SK-N-MC (cell line): ENCODE results near the gene TMBIM4.

ENCODE experiments used
- EZH2 ChIP-seq: fragments of 200-600 bp; sonication (generic); IDR thresholded peaks from one replicate; pipeline ENCODE4 v1.6.1; 2017; ENCODE audit warnings: antibody characterized with exemption
- FOXP2 ChIP-seq: optimal IDR thresholded peaks from 2 replicates; pipeline ENCODE3; 2011; ENCODE audit warnings: mild to moderate bottlenecking, moderate library complexity; ENCODE audit not compliant: insufficient read depth; ENCODE audit errors: extremely low read length, control extremely low read depth
- POLR2AphosphoS5 ChIP-seq: IDR thresholded peaks from 2 replicates; pipeline ENCODE4 v1.6.1; 2012; ENCODE audit warnings: mild to moderate bottlenecking, low read depth, low read length, borderline replicate concordance

GRCh38 chr12:66203820-66204219 is 34.0 kb upstream of the TMBIM4 start:
- TF ChIP-seq POLR2AphosphoS5 = no peak
- TF ChIP-seq EZH2 = no peak
- TF ChIP-seq FOXP2 = no peak
